Progenitor cell of endocrine pancreas (in vitro differentiated cells): Measurements from ENCODE around the gene FRMD4B. TPM values are rescaled to one million over a fixed set of nuclear protein-coding genes. Genes with fewer than 3 reads are reported as not detected.
"Not testable (repeated sequence)": the region's sequence is repeated elsewhere in the genome, so short reads cannot be mapped to it uniquely, and the experiment has no call there.

ENCODE experiments used
- DNase-seq: peaks from one replicate; pipeline ENCODE4 v3.0.0; 2021; ENCODE audit warnings: low spot score; ENCODE audit not compliant: unreplicated experiment
- H3K27ac Mint-ChIP-seq: 2 replicates; pipeline ENCODE4 v1.8.0; 2021; ENCODE audit warnings: mild to moderate bottlenecking, moderate library complexity, mixed read lengths
- H3K27me3 Mint-ChIP-seq: 2 replicates; pipeline ENCODE4 v1.8.0; 2021; ENCODE audit warnings: mixed read lengths
- H3K36me3 Mint-ChIP-seq: 2 replicates; pipeline ENCODE4 v1.8.0; 2022; ENCODE audit warnings: mixed read lengths; ENCODE audit not compliant: insufficient read depth
- H3K4me1 Mint-ChIP-seq: 2 replicates; pipeline ENCODE4 v1.8.0; 2021; ENCODE audit warnings: low read depth, mixed read lengths
- H3K4me3 Mint-ChIP-seq: 2 replicates; pipeline ENCODE4 v1.8.0; 2021; ENCODE audit warnings: low read depth, mild to moderate bottlenecking, moderate library complexity, mixed read lengths
- H3K9me3 Mint-ChIP-seq: 2 replicates; pipeline ENCODE4 v1.8.0; 2021; ENCODE audit warnings: low read depth, mixed read lengths
- total RNA-seq: library from RNA; stranded (reverse); gene quantifications from 2 replicates; pipeline ENCODE4 v1.2.1, GENCODE V29; 2021
- TF ChIP-seq, protein P1 (sequence below): fragments of 200-600 bp; sonication (generic); IDR thresholded peaks from one replicate; pipeline ENCODE4 v1.5.0; 2021; ENCODE audit warnings: antibody characterized with exemption, mild to moderate bottlenecking; ENCODE audit not compliant: unreplicated experiment

Gene FRMD4B
- total RNA-seq, 1 donor from 2014 or later: 41.6 TPM

GRCh38 chr3:69271098-69271497 lies 114.8 kb downstream of the FRMD4B start:
- H3K27ac Mint-ChIP-seq: no peak overlapping the region
- no peaks in the 10 kb centered on the region for H3K9me3 Mint-ChIP-seq
- no peaks in the 10 kb centered on the region for H3K27me3 Mint-ChIP-seq
- no peak for DNase-seq
- no peaks in the 10 kb centered on the region for H3K36me3 Mint-ChIP-seq
- H3K4me1 Mint-ChIP-seq: peaks cover 12% of the 10 kb centered on the region
- TF ChIP-seq, protein P1, sequence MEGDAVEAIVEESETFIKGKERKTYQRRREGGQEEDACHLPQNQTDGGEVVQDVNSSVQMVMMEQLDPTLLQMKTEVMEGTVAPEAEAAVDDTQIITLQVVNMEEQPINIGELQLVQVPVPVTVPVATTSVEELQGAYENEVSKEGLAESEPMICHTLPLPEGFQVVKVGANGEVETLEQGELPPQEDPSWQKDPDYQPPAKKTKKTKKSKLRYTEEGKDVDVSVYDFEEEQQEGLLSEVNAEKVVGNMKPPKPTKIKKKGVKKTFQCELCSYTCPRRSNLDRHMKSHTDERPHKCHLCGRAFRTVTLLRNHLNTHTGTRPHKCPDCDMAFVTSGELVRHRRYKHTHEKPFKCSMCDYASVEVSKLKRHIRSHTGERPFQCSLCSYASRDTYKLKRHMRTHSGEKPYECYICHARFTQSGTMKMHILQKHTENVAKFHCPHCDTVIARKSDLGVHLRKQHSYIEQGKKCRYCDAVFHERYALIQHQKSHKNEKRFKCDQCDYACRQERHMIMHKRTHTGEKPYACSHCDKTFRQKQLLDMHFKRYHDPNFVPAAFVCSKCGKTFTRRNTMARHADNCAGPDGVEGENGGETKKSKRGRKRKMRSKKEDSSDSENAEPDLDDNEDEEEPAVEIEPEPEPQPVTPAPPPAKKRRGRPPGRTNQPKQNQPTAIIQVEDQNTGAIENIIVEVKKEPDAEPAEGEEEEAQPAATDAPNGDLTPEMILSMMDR: no peak
- H3K4me3 Mint-ChIP-seq: no peak overlapping the region

DNA sequence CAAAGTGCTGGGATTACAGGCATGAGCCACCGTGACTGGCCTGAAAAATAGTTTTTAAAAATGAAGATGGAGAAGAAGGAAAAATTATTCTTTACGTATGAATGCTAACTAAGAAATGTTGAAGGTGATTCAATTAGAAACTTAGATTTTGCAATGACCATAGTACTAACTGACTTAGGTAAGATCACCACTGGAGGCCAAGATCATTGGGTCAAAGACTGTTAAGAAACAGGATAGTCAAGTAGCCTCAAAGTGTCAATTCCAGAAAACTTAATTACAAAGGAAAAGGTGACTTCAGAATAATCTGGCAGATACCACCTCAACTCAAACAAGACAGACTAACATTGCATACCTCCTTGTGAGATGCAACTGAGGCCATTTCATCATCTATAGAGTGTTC lies 119.3 kb downstream of the FRMD4B start:
- no peaks in the 10 kb centered on the region for H3K9me3 Mint-ChIP-seq
- H3K4me1 Mint-ChIP-seq: peaks cover 2% of the 10 kb centered on the region
- DNase-seq: no peak
- H3K27me3 Mint-ChIP-seq: no peaks in the 10 kb centered on the region
- no peak overlapping the region for H3K4me3 Mint-ChIP-seq
- TF ChIP-seq, protein P1: no peak
- no peak overlapping the region for H3K27ac Mint-ChIP-seq
- H3K36me3 Mint-ChIP-seq: peaks cover 2% of the 10 kb centered on the region

- H3K27ac Mint-ChIP-seq, H3K36me3 Mint-ChIP-seq, DNase-seq, H3K27me3 Mint-ChIP-seq, H3K9me3 Mint-ChIP-seq, H3K4me1 Mint-ChIP-seq, H3K4me3 Mint-ChIP-seq: not testable (repeated sequence)
Observed at GRCh38 chr3:69266071-69266470, 119.8 kb downstream of the FRMD4B start.

GRCh38 chr3:69260843-69261405 lies 125.0 kb downstream of the FRMD4B start:
- not testable (repeated sequence) for H3K27me3 Mint-ChIP-seq, H3K36me3 Mint-ChIP-seq, H3K9me3 Mint-ChIP-seq, H3K27ac Mint-ChIP-seq, H3K4me3 Mint-ChIP-seq, DNase-seq, H3K4me1 Mint-ChIP-seq

DNA sequence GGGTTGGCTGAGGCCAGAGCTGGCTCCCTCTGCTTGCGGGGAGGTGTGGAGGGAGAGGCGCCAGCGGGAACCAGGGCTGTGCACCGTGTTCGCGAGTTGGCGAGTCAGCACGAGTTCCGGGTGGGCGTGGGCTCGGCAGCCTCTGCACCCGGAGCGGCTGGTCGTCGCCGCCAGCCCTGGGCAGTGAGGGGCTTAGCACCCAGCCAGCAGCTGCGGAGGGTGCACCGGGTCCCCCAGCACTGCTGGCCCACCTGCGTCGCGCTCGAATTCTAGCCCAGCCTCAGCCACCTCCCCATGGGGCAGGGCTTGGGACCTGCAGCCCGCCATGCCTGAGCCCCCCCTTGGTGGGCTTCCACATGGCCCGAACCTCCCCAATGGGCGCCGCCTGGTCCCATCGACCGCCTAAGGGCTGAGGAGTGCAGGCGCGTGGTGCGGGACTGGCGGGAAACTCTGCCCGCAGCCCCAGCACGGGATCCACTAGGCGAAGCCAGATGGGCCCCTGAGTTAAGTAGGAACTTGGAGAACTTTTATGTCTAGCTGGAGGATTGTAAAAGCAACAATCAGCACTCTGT lies 125.6 kb downstream of the FRMD4B start:
- Mint-ChIP-seq H3K27me3 (no peaks in the 10 kb centered on the region), H3K4me1 (peaks cover 6% of the 10 kb centered on the region), H3K4me3 (no peak overlapping the region), H3K9me3 (peaks cover 4% of the 10 kb centered on the region), H3K27ac (no peak overlapping the region), H3K36me3 (peaks cover 9% of the 10 kb centered on the region)
- DNase-seq: no peak
- TF ChIP-seq, protein P1: no peak

- DNase-seq: no peak
- no peak overlapping the region for H3K4me3 Mint-ChIP-seq
- peaks cover 4% of the 10 kb centered on the region for H3K9me3 Mint-ChIP-seq
- no peak overlapping the region for H3K27ac Mint-ChIP-seq
- H3K4me1 Mint-ChIP-seq: peaks cover 4% of the 10 kb centered on the region
- peaks cover 7% of the 10 kb centered on the region for H3K36me3 Mint-ChIP-seq
- no peaks in the 10 kb centered on the region for H3K27me3 Mint-ChIP-seq
- TF ChIP-seq, protein P1: no peak
Observed at GRCh38 chr3:69259125-69259524, 126.8 kb downstream of the FRMD4B start.
